Activated B cell treated with CpG ODN at 0.5 μM for 24 hours (primary cell): ENCODE measurements around the gene XAGE1B. TPM values are rescaled to one million over a fixed set of nuclear protein-coding genes. Genes with fewer than 3 reads are reported as not detected.
"Not testable (repeated sequence)": the region's sequence is repeated elsewhere in the genome, so short reads cannot be mapped to it uniquely, and the experiment has no call there.

Experiments used
- ATAC-seq: fragments of 200-7000 bp; cut with Tn5 transposase; one replicate; pipeline ENCODE4 v1.10.0; 2021; ENCODE audit warnings: low read depth, mild to moderate bottlenecking, moderate library complexity
- CTCF ChIA-PET: fragments of 350-600 bp; sonication (Branson Sonifier 250); formaldehyde crosslinking; loops from one replicate; lab custom pipeline; 2021; ENCODE audit warnings: antibody characterized with exemption; lab: Charles Lee
- POLR2A ChIA-PET: fragments of 350-600 bp; sonication (Branson Sonifier 250); formaldehyde crosslinking; loops from one replicate; lab custom pipeline; 2021; ENCODE audit warnings: antibody characterized with exemption; lab: Charles Lee
- DNase-seq: peaks from one replicate; pipeline ENCODE4 v3.0.0; 2022
- H3K27ac Mint-ChIP-seq: one replicate; pipeline ENCODE4 v1.8.0; 2020; ENCODE audit warnings: mixed read lengths
- H3K27me3 Mint-ChIP-seq: one replicate; pipeline ENCODE4 v1.8.0; 2021; ENCODE audit warnings: mixed read lengths
- H3K36me3 Mint-ChIP-seq: one replicate; pipeline ENCODE4 v1.8.0; 2021; ENCODE audit warnings: low read depth, mixed read lengths
- H3K4me1 Mint-ChIP-seq: one replicate; pipeline ENCODE4 v1.8.0; 2021; ENCODE audit warnings: mixed read lengths
- H3K4me3 Mint-ChIP-seq: one replicate; pipeline ENCODE4 v1.8.0; 2020; ENCODE audit warnings: mild to moderate bottlenecking, mixed read lengths
- H3K9me3 Mint-ChIP-seq: one replicate; pipeline ENCODE4 v1.8.0; 2020; ENCODE audit warnings: mixed read lengths
- intact Hi-C: fragments of 100-400 bp; cut with micrococcal nuclease; formaldehyde crosslinking; loops from one replicate; pipeline ENCODE4 v1.15.1; 2024
- total RNA-seq: library from RNA; stranded (reverse); gene quantifications from 2 replicates; pipeline ENCODE4 v1.2.3, GENCODE V29; 2022
- TF ChIP-seq, protein P1 (sequence below): fragments of 200-600 bp; IDR thresholded peaks from one replicate; pipeline ENCODE4 v1.8.0; 2022; ENCODE audit warnings: antibody characterized with exemption, mild to moderate bottlenecking

The XAGE1B gene
- total RNA-seq, 1 donor from 2014 or later: not detected

- H3K9me3 Mint-ChIP-seq: no peaks in the 10 kb centered on the region
Measured at GRCh38 chrX:52544147-52544840, 27.4 kb upstream of the XAGE1B start.

DNA sequence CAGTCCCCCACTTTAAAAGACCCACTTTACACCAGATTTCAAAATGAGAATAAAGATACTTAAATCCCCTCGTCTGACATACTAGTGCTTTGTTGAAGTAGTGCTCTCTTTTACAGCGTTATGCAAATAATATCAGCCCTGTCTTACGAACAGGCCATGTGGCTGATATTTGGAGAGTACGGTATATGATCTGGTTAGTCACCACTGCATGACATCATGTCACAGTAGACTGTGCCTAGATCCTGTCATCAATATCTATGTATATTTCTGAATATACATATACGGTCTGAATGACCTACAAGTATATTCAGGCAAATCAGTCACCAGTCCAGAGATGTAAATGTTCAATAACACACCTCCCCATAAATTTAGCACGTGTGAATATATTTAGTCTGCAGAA lies 25.4 kb upstream of the XAGE1B start:
- H3K4me1 Mint-ChIP-seq: no peaks in the 10 kb centered on the region
- peaks cover 1% of the 10 kb centered on the region for H3K27me3 Mint-ChIP-seq
- ChIA-PET POLR2A (no interaction called here), CTCF (no interaction called here)
- intact Hi-C loops: no loop called here
- H3K27ac Mint-ChIP-seq: no peak overlapping the region
- DNase-seq: no peak
- H3K4me3 Mint-ChIP-seq: no peak overlapping the region
- no peaks in the 10 kb centered on the region for H3K36me3 Mint-ChIP-seq
- ATAC-seq: no peak
- no peaks in the 10 kb centered on the region for H3K9me3 Mint-ChIP-seq
- TF ChIP-seq, protein P1, sequence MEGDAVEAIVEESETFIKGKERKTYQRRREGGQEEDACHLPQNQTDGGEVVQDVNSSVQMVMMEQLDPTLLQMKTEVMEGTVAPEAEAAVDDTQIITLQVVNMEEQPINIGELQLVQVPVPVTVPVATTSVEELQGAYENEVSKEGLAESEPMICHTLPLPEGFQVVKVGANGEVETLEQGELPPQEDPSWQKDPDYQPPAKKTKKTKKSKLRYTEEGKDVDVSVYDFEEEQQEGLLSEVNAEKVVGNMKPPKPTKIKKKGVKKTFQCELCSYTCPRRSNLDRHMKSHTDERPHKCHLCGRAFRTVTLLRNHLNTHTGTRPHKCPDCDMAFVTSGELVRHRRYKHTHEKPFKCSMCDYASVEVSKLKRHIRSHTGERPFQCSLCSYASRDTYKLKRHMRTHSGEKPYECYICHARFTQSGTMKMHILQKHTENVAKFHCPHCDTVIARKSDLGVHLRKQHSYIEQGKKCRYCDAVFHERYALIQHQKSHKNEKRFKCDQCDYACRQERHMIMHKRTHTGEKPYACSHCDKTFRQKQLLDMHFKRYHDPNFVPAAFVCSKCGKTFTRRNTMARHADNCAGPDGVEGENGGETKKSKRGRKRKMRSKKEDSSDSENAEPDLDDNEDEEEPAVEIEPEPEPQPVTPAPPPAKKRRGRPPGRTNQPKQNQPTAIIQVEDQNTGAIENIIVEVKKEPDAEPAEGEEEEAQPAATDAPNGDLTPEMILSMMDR: no peak

More at GRCh38 chrX:52544147-52544840, 27.4 kb upstream of the XAGE1B start:
- Mint-ChIP-seq H3K27ac (no peak overlapping the region), H3K4me1 (no peaks in the 10 kb centered on the region), H3K27me3 (peaks cover 1% of the 10 kb centered on the region), H3K4me3 (no peak overlapping the region), H3K36me3 (no peaks in the 10 kb centered on the region)
- no peak for ATAC-seq
- intact Hi-C loops: no loop called here
- TF ChIP-seq, protein P1: no peak
- ChIA-PET CTCF (no interaction called here), POLR2A (no interaction called here)
- DNase-seq: no peak

DNA sequence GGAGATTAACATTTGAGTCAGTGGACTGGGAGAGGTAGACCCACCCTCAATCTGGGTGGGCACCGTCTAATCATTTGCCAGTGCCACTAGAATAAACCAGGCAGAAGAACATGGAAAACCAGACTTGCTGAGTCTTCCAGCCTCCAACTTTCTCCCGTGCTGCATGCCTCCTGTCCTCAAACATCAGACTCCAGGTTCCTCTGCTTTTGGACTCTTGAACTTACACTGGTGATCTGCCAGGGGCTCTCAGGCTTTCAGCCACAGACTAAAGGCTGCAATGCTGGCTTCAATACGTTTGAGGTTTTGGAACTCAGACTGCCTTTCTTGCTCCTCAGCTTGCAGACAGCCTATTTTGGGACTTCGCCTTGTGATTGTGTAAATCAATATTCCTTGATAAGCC lies 24.2 kb upstream of the XAGE1B start:
- CTCF ChIA-PET, intact Hi-C loops: not testable (repeated sequence)

GRCh38 chrX:52516110-52516986 lies 515 bp downstream of the XAGE1B start:
- H3K9me3 Mint-ChIP-seq, H3K4me1 Mint-ChIP-seq, DNase-seq, CTCF ChIA-PET, H3K36me3 Mint-ChIP-seq, POLR2A ChIA-PET, intact Hi-C loops, H3K27me3 Mint-ChIP-seq, H3K27ac Mint-ChIP-seq, ATAC-seq, H3K4me3 Mint-ChIP-seq: not testable (repeated sequence)

More for the DNA sequence above, 24.2 kb upstream of the XAGE1B start:
- H3K9me3 Mint-ChIP-seq, DNase-seq, H3K36me3 Mint-ChIP-seq, ATAC-seq, H3K4me3 Mint-ChIP-seq, H3K4me1 Mint-ChIP-seq, H3K27ac Mint-ChIP-seq, H3K27me3 Mint-ChIP-seq, POLR2A ChIA-PET: not testable (repeated sequence)

DNA sequence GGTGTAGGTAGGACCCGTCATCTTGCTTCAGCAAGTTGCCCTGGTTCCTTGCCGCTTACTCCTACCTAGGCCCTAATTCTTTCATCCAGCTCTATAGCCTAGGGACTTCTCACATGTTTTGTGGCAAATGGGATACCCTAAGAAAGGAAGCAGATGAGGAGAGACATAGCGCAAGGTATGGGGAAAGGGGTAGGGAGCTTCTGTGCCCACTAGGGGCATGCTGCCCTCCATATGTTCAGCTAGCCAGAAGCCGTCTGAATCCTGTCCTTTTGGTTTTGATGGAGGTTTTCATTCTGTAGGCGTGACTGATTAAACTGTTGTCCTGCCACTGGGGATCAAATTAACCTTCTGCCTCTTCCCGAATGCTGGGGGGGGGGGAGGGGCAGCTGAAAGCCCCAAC lies 5.7 kb downstream of the XAGE1B start:
- ATAC-seq, H3K27ac Mint-ChIP-seq, H3K4me3 Mint-ChIP-seq, CTCF ChIA-PET, H3K9me3 Mint-ChIP-seq, intact Hi-C loops, POLR2A ChIA-PET, H3K27me3 Mint-ChIP-seq, H3K36me3 Mint-ChIP-seq, DNase-seq, H3K4me1 Mint-ChIP-seq: not testable (repeated sequence)

DNA sequence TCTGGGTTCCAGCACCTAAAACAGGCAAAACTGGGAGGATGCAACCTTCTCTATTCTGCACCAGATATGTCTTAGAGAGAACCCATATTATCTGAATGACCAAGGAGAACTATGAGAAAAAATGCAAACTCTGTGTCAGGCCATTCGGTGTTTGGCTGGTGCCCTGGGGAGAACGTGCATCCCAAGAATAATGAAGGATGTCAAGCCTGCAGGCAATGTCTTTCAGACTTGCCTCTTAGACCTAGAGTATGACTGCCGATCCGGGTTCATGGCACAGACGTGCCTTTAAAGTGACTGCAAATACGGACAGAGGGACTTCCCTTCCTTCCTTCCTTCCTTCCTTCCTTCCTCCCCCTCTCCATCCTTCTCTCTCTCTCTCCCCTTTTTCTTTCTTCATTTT lies 6.9 kb downstream of the XAGE1B start:
- Mint-ChIP-seq H3K4me1 (no peaks in the 10 kb centered on the region), H3K27ac (no peak overlapping the region), H3K4me3 (no peak overlapping the region), H3K27me3 (no peaks in the 10 kb centered on the region), H3K9me3 (no peaks in the 10 kb centered on the region), H3K36me3 (no peaks in the 10 kb centered on the region)
- TF ChIP-seq, protein P1: no peak
- POLR2A ChIA-PET: no interaction called here
- no peak for ATAC-seq
- DNase-seq: no peak
- intact Hi-C loops: no loop called here
- CTCF ChIA-PET: no interaction called here
